ENCODE data around the gene APEH. TPM values are rescaled to one million over a fixed set of nuclear protein-coding genes. Genes with fewer than 3 reads are reported as not detected.
"Not testable (repeated sequence)": the region's sequence is repeated elsewhere in the genome, so short reads cannot be mapped to it uniquely, and the experiment has no call there.

The APEH gene
- total and polyA plus RNA-seq, 4 donors, result 25.2 to 119 (median 69.2) TPM

- DNase-seq; H3K9me3 ChIP-seq (ENCODE audit: control insufficient read depth in 4 of 4, insufficient read depth in 3 of 4, low read length in 3 of 4); H3K36me3 ChIP-seq (ENCODE audit: control insufficient read depth in 4 of 4, insufficient read depth in 4 of 4, low read length in 4 of 4); H3K9ac ChIP-seq (ENCODE audit: insufficient read depth in 1 of 2, low read length in 2 of 2); H3K4me3 ChIP-seq; ATAC-seq (ENCODE audit: insufficient read depth, low FRiP score); H3K27me3 ChIP-seq (ENCODE audit: control insufficient read depth in 3 of 3, insufficient read depth in 3 of 3, low read length in 2 of 3): not testable (repeated sequence)
- Histone ChIP-seq H3K4me1 (ENCODE audit: control insufficient read depth in 5 of 5, insufficient read depth in 5 of 5, low read length in 5 of 5) (peaks cover 0 to 18% (median 6%) of the 10 kb centered on the region in 5 donors), H3K27ac (ENCODE audit: low read depth in 1 of 2, low read length in 1 of 2) (peak overlapping the region in 1 of 2 donors; percentile 72)
- WGBS, 2 donors, result 66 to 77% methylated on average over 5 to 7 of the region's 7 CpGs
Measured at GRCh38 chr3:49688338-49689045, 14.3 kb downstream of the APEH start.

- Histone ChIP-seq H3K4me3 (peak within 1 kb of the TSS; percentile 75), H3K4me1 (ENCODE audit: control insufficient read depth in 5 of 5, insufficient read depth in 5 of 5, low read length in 5 of 5) (peaks cover 0 to 18% (median 6%) of the 10 kb centered on the region in 5 donors), H3K9me3 (ENCODE audit: control insufficient read depth in 4 of 4, insufficient read depth in 3 of 4, low read length in 3 of 4) (no peaks in the 10 kb centered on the region), H3K27me3 (ENCODE audit: control insufficient read depth in 3 of 3, insufficient read depth in 3 of 3, low read length in 2 of 3) (peaks cover 0 to 3% (median 0%) of the 10 kb centered on the region in 3 donors), H3K27ac (ENCODE audit: low read depth in 1 of 2, low read length in 1 of 2) (peak within 1 kb of the TSS; percentile 72 to 80), H3K9ac (ENCODE audit: insufficient read depth in 1 of 2, low read length in 2 of 2) (peak within 1 kb of the TSS; percentile 47 to 71), H3K36me3 (ENCODE audit: control insufficient read depth in 4 of 4, insufficient read depth in 4 of 4, low read length in 4 of 4) (peaks cover 0 to 1% (median 0%) of the 10 kb centered on the region in 4 donors)
- ATAC-seq (ENCODE audit: insufficient read depth, low FRiP score), result peak; percentile 64
- 3% methylated on average over 64 to 66 of the region's 66 CpGs for WGBS, 2 donors
- peak; percentile 94 to 97 (median 95) for DNase-seq
- TF ChIP-seq CTCF (IDR thresholded peaks at IDR 0.05; ENCODE audit: control extremely low read depth, extremely low read depth), result peak; percentile 0
Measured at GRCh38 chr3:49689046-49689907, 15.1 kb downstream of the APEH start, which contains the start of the genes MST1 and RNF123. MST1 (minus strand) TSS chr3:49689474; CDS start chr3:49688691, 783 bp downstream. RNF123 (plus strand) TSS chr3:49689557; CDS start chr3:49691166, 1,609 bp downstream.

- DNase-seq; ATAC-seq (ENCODE audit: insufficient read depth, low FRiP score); H3K27ac ChIP-seq (ENCODE audit: low read depth in 1 of 2, low read length in 1 of 2); H3K27me3 ChIP-seq (ENCODE audit: control insufficient read depth in 3 of 3, insufficient read depth in 3 of 3, low read length in 2 of 3); H3K36me3 ChIP-seq (ENCODE audit: control insufficient read depth in 4 of 4, insufficient read depth in 4 of 4, low read length in 4 of 4); H3K9me3 ChIP-seq (ENCODE audit: control insufficient read depth in 4 of 4, insufficient read depth in 3 of 4, low read length in 3 of 4): not testable (repeated sequence)
- Histone ChIP-seq H3K4me1 (ENCODE audit: control insufficient read depth in 5 of 5, insufficient read depth in 5 of 5, low read length in 5 of 5) (peaks cover 0 to 18% (median 6%) of the 10 kb centered on the region in 5 donors), H3K4me3 (peak overlapping the region; percentile 75), H3K9ac (ENCODE audit: insufficient read depth in 1 of 2, low read length in 2 of 2) (peak overlapping the region; percentile 41 to 71)
- WGBS, 2 donors, result 8 to 9% methylated on average over 16 of the region's 16 CpGs
Measured at GRCh38 chr3:49689908-49690624, 15.9 kb downstream of the APEH start.

GRCh38 chr3:49690856-49691255 is 16.7 kb downstream of the APEH start:
- not testable (repeated sequence) for H3K27ac ChIP-seq (ENCODE audit: low read depth in 1 of 2, low read length in 1 of 2); H3K9me3 ChIP-seq (ENCODE audit: control insufficient read depth in 4 of 4, insufficient read depth in 3 of 4, low read length in 3 of 4); ATAC-seq (ENCODE audit: insufficient read depth, low FRiP score); H3K9ac ChIP-seq (ENCODE audit: insufficient read depth in 1 of 2, low read length in 2 of 2); DNase-seq; H3K4me3 ChIP-seq; H3K36me3 ChIP-seq (ENCODE audit: control insufficient read depth in 4 of 4, insufficient read depth in 4 of 4, low read length in 4 of 4); H3K27me3 ChIP-seq (ENCODE audit: control insufficient read depth in 3 of 3, insufficient read depth in 3 of 3, low read length in 2 of 3)
- 93 to 94% methylated on average over 3 of the region's 3 CpGs for WGBS, 2 donors
- H3K4me1 ChIP-seq (ENCODE audit: control insufficient read depth in 5 of 5, insufficient read depth in 5 of 5, low read length in 5 of 5), result peaks cover 0 to 18% (median 6%) of the 10 kb centered on the region in 5 donors

GRCh38 chr3:49691481-49691880 is 17.3 kb downstream of the APEH start:
- not testable (repeated sequence) for H3K9ac ChIP-seq (ENCODE audit: insufficient read depth in 1 of 2, low read length in 2 of 2); DNase-seq; H3K4me3 ChIP-seq; H3K27me3 ChIP-seq (ENCODE audit: control insufficient read depth in 3 of 3, insufficient read depth in 3 of 3, low read length in 2 of 3); H3K9me3 ChIP-seq (ENCODE audit: control insufficient read depth in 4 of 4, insufficient read depth in 3 of 4, low read length in 3 of 4); H3K36me3 ChIP-seq (ENCODE audit: control insufficient read depth in 4 of 4, insufficient read depth in 4 of 4, low read length in 4 of 4); H3K27ac ChIP-seq (ENCODE audit: low read depth in 1 of 2, low read length in 1 of 2); ATAC-seq (ENCODE audit: insufficient read depth, low FRiP score)
- 87 to 89% methylated on average over 3 of the region's 3 CpGs for WGBS, 2 donors
- H3K4me1 ChIP-seq (ENCODE audit: control insufficient read depth in 5 of 5, insufficient read depth in 5 of 5, low read length in 5 of 5), result peaks cover 0 to 18% (median 6%) of the 10 kb centered on the region in 5 donors

GRCh38 chr3:49694409-49695070 is 20.4 kb downstream of the APEH start:
- WGBS, 2 donors, result 71 to 81% methylated on average over 6 of the region's 6 CpGs
- H3K9me3 ChIP-seq (ENCODE audit: control insufficient read depth in 4 of 4, insufficient read depth in 3 of 4, low read length in 3 of 4); H3K9ac ChIP-seq (ENCODE audit: insufficient read depth in 1 of 2, low read length in 2 of 2); ATAC-seq (ENCODE audit: insufficient read depth, low FRiP score); H3K27ac ChIP-seq (ENCODE audit: low read depth in 1 of 2, low read length in 1 of 2); DNase-seq; H3K4me3 ChIP-seq; H3K27me3 ChIP-seq (ENCODE audit: control insufficient read depth in 3 of 3, insufficient read depth in 3 of 3, low read length in 2 of 3): not testable (repeated sequence)
- H3K4me1 ChIP-seq (ENCODE audit: control insufficient read depth in 5 of 5, insufficient read depth in 5 of 5, low read length in 5 of 5), result peaks cover 0 to 12% (median 6%) of the 10 kb centered on the region in 5 donors
- peaks cover 0 to 16% (median 9%) of the 10 kb centered on the region in 4 donors for H3K36me3 ChIP-seq (ENCODE audit: control insufficient read depth in 4 of 4, insufficient read depth in 4 of 4, low read length in 4 of 4)

All from lung (tissue), 12 donors.